AG04449 (cell line): ENCODE data around the gene EOLA1.
"Not testable (repeated sequence)": the region's sequence is repeated elsewhere in the genome, so short reads cannot be mapped to it uniquely, and the experiment has no call there.

ENCODE experiments used
- CTCF ChIA-PET: fragments of 350-600 bp; formaldehyde crosslinking; extraction: SDS; loops from one replicate; lab custom pipeline; 2021; ENCODE audit warnings: antibody characterized with exemption; lab: Yijun Ruan, JAX
- POLR2A ChIA-PET: fragments of 400-600, 350-600 bp; formaldehyde crosslinking; extraction: SDS; loops from one replicate; lab custom pipeline; 2020; ENCODE audit warnings: antibody characterized with exemption, inconsistent platforms; lab: Yijun Ruan, JAX
- DNase-seq: peaks from one replicate; pipeline ENCODE4 v3.0.0-alpha.2; 2010; ENCODE audit warnings: low read depth, low spot score
- H3K4me3 ChIP-seq: 2 replicates; pipeline ENCODE4 v1.5.1; 2011; ENCODE audit warnings: low read depth, mild to moderate bottlenecking, control low read depth, low read length
- TF ChIP-seq, protein P1 (sequence below): IDR thresholded peaks from one replicate; pipeline ENCODE4 v1.5.1; 2011; ENCODE audit warnings: mild to moderate bottlenecking, moderate library complexity, low read length, control low read depth, inconsistent platforms; ENCODE audit not compliant: insufficient read depth; ENCODE audit errors: missing control alignments

Gene EOLA1

DNA sequence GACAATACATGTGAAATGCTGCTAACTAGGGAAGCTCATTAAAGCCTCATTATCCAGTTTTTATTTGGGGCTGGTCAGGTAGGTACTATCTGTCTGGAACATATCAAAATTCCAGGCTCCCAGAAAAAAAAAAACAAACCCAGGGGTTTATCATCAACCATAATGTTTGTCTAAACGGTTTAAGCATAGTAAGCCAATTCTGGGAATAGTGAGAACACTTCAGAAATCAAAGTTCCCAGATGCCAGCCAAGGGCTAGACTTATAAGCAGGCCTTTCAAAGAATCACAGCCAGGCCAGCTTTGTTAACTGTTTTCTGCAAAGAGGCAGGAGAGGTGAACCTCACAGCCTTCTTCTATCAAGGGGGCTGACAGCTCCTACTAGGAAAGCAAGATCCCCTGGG lies 43.8 kb upstream of the EOLA1 start:
- TF ChIP-seq, protein P1, sequence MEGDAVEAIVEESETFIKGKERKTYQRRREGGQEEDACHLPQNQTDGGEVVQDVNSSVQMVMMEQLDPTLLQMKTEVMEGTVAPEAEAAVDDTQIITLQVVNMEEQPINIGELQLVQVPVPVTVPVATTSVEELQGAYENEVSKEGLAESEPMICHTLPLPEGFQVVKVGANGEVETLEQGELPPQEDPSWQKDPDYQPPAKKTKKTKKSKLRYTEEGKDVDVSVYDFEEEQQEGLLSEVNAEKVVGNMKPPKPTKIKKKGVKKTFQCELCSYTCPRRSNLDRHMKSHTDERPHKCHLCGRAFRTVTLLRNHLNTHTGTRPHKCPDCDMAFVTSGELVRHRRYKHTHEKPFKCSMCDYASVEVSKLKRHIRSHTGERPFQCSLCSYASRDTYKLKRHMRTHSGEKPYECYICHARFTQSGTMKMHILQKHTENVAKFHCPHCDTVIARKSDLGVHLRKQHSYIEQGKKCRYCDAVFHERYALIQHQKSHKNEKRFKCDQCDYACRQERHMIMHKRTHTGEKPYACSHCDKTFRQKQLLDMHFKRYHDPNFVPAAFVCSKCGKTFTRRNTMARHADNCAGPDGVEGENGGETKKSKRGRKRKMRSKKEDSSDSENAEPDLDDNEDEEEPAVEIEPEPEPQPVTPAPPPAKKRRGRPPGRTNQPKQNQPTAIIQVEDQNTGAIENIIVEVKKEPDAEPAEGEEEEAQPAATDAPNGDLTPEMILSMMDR, result no peak
- CTCF ChIA-PET, result no interaction called here
- DNase-seq, result no peak
- POLR2A ChIA-PET, result no interaction called here
- no peak overlapping the region for H3K4me3 ChIP-seq

DNA sequence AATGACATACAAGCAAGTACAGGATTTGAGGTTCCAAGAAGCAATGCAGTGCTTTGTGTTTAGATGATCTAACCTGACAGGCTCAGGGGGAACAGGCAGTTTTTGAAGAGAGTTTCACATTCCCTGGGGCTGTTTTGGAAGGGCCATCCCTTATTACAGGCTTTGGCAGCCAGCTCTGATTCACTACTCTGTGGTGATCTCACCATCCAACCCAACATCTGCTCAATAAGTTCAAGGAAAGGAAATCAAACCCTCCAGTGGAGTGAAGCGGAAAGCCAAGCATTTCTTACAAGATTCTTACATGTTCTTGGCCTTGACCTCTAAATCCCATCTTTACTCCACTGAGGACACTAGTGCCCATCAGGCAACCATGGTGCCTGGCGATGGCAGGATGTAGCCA lies 43.2 kb upstream of the EOLA1 start:
- TF ChIP-seq, protein P1, result no peak
- CTCF ChIA-PET, result no interaction called here
- POLR2A ChIA-PET, result no interaction called here
- no peak for DNase-seq
- H3K4me3 ChIP-seq, result no peak overlapping the region

GRCh38 chrX:149498767-149499166 lies 42.0 kb upstream of the EOLA1 start:
- TF ChIP-seq, protein P1, result no peak
- POLR2A ChIA-PET, result no interaction called here
- no peak for DNase-seq
- CTCF ChIA-PET, result no interaction called here
- no peak overlapping the region for H3K4me3 ChIP-seq

GRCh38 chrX:149499766-149500165 lies 41.0 kb upstream of the EOLA1 start:
- ChIA-PET POLR2A (no interaction called here), CTCF (interaction anchor here (1.1 to 1.8 kb wide), 2 partner anchors 9 to 12 kb away, joined by 5 to 7 read pairs; no protein-coding TSS in a partner anchor)
- DNase-seq, result no peak
- H3K4me3 ChIP-seq, result no peak overlapping the region
- TF ChIP-seq, protein P1, result no peak

- CTCF ChIA-PET, result interaction anchor here (1.9 kb wide), 1 partner anchor 9 kb away, joined by 10 read pairs; no protein-coding TSS in a partner anchor
- H3K4me3 ChIP-seq, DNase-seq, POLR2A ChIA-PET: not testable (repeated sequence)
These were observed 37.9 kb upstream of the EOLA1 start for GRCh38 chrX:149502923-149503322.

- H3K4me3 ChIP-seq, result peak overlapping the region; percentile 34
- DNase-seq, POLR2A ChIA-PET: not testable (repeated sequence)
- CTCF ChIA-PET, result interaction anchor here (1.9 kb wide), 1 partner anchor 9 kb away, joined by 10 read pairs; no protein-coding TSS in a partner anchor
These were observed 37.4 kb upstream of the EOLA1 start for GRCh38 chrX:149503446-149503845.

DNA sequence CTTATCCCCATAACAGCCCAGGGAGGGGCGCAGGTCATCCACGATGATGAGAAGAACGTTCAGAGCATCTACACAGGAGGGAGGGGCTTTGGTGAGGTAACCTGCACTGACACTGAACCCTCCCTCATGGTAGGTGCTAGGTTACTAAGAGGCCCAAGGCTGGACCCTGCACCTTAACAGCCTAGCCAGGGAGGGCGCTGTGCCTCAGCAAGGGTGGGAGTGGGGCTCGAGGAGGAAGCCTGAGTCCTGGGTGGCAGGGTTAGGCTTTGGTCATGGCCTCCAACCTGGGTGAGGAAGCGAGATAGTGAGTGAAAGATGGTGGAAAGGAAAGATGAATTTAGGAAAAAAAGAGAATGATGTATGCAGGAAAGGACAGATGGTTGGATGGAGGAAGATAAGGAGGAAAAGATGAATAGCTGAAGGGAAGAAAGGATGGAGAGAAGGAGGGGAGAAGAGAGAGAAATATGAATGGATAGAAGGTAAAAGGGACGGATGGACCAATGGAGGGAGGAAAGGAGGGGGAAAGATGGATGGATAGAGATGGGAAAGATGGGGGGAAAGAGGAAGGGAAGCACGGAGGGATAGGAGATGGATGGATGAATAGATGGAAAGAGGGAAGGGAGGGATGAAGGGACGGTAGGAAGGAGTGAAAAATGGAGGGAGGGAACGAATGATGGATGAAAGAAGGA lies 36.4 kb upstream of the EOLA1 start:
- TF ChIP-seq, protein P1, result peak; percentile 46
- POLR2A ChIA-PET, result interaction anchor here (0.7 to 1.3 kb wide), 3 partner anchors 23 to 608 kb away, joined by 3 read pairs; no protein-coding TSS in a partner anchor
- DNase-seq, result no peak
- CTCF ChIA-PET, result no interaction called here
- H3K4me3 ChIP-seq, result peak overlapping the region; percentile 71
